ENCODE measurements around the gene TP53RK.
A peak's percentile ranks its signal among the peaks of the same experiment; 100 is the strongest.
"Not testable (repeated sequence)": the region's sequence is repeated elsewhere in the genome, so short reads cannot be mapped to it uniquely, and the experiment has no call there.

Gene TP53RK

DNA sequence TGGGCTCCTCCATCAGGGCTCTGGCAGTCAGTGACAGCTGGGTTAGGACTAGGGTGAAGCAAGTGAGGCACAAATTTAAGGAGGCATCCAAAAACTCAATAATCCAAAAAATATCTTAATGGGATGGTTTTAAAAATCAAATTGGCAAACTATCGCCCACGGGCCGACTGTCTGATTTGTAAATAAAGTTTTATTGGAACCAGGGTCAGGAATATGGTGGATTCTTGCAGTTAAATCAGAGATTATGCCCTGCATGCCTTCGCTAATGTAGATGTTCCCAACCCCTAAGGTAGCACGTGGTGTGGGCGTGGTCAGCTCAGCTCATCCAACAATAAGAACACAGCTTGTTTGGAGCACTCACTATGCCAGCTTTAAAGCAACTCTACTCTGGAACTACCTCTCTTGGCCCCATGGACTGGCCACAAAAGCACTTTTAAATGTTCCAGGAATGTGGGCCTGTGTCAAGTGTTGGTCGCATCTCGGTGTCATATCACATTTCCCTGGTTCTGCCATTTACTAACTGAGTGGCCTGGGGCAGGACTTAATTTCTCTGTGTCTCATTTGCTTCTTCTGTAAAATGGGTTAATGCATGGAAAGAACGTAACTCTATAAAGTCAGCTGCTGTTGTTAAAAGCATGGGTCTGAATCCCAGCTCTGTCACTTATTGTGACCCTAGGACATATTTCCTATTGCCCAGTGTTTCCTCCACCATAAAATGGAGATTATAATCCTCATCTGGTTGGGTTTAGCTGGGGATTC is 7.0 kb downstream of the TP53RK start:
- DNase-seq: no peak

GRCh38 chr20:46681032-46681854 is 8.0 kb downstream of the TP53RK start:
- peak in 4 of 5 donors; percentile 35 to 59 (median 51) for DNase-seq

DNA sequence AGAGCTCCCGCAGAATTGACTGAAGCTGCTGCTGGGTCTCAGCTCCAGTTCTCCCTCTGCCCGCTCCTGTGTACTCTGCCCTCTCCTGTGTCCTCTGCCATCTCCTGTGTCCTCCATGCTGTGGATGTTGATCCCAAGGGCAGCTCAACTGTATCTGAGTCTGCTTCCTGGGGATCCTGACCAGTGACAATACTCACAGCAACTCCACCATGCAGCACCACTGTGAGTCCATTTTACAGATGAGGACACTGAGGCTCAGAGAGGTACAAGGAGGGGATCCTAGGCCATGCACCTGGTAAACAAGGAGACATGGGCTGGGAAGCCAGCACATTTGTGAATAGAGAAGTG is 8.6 kb downstream of the TP53RK start:
- no peak for DNase-seq

DNA sequence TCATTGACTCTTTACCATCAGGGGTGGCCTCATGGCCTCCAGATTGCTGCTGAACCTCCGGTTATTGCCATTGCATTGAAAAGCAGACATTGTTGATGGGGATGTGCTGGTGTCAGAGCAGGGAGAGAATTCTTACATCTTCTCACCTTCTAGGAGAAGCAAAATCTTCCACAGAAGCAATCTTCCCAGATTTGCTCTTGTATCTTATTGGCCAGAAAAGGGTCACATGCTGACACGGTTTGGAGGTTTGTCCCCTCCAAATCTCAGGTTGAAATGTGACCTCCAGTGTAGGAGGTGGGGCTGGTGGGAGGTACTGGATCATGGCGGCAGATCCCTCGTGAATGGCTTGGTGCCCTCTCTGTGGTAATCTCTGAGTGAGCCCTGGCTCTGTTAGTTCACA is 10.7 kb downstream of the TP53RK start:
- DNase-seq: no peak

DNA sequence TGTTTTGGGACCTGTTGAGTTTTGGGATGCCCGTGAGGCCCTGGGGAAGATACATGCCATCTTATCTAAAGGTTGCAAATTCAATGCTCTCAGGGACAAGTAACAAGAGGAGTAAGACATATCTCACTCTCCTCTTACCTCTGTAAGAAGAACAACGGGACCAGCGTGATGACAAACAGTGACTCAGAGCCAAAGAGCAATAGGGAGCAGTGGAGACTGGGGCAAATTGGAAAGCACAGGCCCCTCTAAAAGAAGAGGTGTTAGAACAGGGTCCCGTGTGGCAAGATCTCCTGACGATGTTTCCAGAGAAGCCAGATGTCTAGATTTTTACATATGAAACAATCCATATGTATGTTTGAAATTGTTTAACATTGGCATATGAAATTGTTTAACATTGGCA is 11.6 kb downstream of the TP53RK start:
- no peak for DNase-seq

- DNase-seq: not testable (repeated sequence)
These were observed 12.5 kb downstream of the TP53RK start for GRCh38 chr20:46676649-46677316.

DNA sequence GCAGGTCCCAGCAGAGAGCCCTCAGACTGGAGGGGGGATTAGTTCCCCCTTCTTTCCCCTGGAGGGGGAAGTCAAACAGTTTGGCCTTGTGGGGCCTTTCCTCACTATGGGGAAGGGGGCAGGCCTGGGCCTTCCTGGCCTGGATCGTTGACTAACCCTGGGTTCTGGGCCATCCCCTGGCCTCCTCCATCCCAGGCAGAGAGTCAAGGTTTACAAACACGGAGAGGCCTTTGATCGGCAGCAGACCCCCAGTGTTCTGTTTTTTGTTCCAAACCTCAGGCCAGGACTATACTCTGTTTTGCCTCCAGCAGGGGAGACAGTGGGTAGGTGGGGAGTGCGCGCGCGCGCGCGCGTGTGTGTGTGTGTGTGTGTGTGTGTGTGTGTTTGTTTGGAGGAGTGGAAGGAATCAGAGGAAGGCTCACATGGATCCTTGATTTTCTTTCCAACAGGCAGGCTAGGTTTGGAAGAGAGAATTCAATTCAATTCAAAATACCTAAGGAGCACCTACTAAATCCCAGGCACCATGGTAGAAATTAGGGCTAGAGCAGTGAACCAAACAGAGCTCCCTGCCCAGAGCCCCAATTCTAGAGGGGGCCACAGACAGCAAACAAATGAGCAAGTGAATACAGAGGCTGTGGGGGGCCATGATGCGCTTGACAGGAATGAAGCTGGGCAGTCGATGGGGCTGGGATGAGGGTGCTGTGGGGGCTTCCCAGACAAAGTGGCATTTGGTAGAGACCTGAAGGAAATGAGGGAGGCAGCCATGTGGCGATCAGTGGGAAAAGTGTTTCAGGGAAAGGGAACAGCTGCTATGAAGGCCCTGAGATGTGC is 14.8 kb downstream of the TP53RK start:
- no peak for DNase-seq

DNA sequence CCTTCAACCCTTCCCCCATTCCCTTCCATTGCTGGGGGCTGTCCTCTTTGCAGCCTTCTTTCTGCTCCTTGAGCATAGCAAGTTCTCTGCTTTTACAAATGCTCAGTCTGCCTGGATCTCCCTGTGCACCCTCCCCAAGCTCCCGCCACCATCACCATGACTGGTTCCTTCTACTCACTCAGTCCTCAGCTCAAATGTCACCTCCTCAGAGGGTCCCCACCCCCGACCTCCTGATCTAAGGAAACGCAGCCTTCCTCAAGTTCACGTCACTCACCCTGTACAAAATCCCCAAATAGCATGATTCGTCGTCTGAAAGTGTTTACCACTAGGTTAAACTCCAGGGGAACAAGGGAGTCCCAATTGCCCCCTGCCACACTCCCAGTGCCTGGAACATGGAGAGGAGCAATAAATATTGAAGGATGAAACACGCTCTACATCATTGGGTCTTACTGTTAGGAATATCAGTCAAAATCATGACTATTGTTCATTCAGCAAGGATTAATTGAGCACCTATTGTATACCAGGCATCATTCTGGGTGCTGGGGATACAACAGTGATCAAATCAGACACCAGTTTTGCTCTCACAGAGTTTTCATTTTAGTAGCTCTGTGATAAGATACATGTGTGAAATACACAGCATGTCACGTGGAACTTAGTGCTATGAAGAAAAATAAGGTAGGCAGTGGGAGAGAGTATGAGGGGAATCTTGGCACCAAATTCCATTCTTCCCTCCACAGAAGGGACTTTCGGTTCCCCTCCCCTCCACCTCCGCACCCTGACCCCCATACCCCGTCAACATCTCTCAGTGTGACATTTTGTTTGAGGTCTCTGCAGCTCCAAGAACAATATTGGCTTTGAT is 15.6 kb downstream of the TP53RK start:
- DNase-seq: no peak

- no peak for DNase-seq
These were observed 16.6 kb downstream of the TP53RK start for GRCh38 chr20:46672543-46673148.

DNA sequence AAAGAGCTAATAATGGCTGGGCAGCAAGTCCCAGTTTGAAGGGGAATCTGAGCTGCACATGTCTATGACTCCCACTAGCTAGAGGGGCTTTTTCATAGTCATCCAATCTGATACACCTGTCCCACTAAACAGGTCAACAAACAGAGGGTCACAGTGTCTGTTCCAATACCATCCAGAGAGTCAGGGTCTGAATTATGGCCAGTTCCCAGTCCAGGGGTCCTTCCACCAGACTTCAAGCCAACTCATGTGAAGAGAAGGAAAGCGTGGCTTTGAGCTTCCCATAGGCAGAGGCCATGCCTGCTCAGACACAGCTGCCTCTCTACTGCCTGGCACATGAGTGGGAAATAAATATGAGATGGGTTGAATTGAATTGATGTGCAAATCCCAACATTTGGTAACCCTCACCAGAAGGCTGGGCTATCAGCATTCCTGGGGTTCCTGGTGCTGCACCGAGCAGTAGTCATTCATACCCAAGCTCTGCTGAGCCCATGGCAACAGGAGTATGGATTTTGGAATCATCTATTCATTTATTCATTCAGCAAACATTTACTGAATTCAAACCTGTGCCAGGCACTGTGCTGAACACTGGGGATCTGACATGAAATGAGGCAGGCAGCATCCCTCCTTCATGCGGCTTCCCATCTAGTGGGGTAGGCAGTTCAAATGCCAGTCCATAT is 17.2 kb downstream of the TP53RK start:
- DNase-seq: no peak

DNA sequence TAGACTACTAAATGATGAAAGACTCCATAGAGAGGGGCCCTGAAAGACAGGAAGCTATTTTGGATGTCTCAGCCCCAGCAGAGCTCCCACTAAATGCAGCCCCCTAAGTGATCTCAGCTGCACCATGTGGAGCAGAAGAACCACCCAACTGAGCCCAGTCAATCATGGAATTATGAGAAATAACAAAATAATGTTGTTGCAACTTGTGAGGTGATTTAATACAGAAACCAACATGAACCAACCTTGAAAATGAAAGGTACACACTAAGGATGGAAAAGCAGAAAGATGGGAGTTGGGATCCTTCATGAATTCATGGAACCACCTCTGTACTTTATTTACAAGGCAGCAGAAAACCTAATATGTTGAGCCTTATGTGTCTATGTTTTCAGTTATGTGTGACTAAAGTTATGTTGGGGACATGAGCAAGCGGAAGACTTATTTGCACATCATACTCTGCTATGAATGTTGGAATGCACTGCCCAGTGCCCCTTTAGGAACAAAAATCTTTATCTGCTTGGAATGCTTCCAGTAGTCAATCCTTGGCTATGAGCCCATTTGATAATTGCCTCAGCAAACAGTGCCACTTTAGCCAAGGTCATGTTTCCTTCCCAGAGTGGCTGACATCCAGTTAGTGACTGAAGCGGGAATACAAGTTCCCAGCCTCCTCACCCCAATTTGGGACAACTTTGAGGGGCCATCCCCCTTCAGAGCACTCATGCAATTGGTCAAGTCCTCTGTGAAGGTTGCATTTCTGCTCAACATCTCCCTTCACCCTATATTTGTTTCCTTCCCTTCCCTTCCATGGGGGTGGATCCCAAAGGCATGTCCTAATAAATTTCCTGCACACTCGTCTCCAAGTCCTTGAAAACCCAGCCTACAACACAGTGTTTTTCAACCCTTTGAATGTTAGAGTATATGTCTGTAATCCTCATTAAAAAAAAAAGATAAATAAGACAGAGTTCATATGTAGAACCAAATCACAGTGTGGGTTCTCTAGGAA is 18.4 kb downstream of the TP53RK start:
- DNase-seq: no peak

- no peak for DNase-seq
These were observed 19.0 kb downstream of the TP53RK start for GRCh38 chr20:46670228-46670584.

- no peak for DNase-seq
These were observed 22.3 kb downstream of the TP53RK start for GRCh38 chr20:46666818-46667515.

GRCh38 chr20:46666306-46666705 is 22.9 kb downstream of the TP53RK start:
- DNase-seq: no peak

DNA sequence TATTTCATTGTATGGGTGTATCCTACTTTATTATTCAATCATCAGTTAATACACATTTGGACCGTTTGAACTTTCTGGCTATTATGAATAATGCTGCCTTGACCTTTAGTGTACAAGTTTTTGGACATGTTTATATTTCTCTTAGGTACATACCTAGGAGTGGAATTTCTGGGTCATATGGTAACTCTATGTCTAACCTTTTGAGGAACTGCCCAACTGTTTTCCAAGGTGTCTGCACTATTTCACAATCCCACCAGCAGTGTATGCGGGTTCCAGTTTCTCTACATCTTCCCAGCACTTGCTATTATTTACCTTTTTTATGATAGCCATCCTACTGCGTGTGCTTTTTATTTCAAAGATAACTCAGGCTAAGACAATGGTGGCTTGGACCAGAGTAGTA is 23.6 kb downstream of the TP53RK start:
- DNase-seq: no peak

DNA sequence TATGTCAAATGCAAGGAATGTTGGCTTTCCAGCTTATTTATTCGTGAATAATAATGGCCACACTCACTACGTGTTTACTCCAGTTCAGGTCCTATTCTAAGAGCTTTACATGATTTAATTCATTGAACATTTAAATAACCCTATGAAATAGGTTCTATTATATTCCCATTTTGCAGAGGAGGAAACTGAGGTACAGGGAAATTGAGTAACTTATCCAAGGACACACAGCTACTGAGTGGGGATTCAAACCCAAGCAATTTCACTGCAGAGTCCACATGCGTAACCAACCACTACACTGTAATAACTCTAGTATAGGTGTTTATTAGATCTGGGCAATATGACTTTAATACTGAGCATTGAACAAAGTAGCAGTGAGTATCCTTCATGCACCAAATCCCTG is 25.7 kb downstream of the TP53RK start:
- no peak for DNase-seq

GRCh38 chr20:46661659-46662058 is 27.6 kb downstream of the TP53RK start:
- no peak for DNase-seq

DNA sequence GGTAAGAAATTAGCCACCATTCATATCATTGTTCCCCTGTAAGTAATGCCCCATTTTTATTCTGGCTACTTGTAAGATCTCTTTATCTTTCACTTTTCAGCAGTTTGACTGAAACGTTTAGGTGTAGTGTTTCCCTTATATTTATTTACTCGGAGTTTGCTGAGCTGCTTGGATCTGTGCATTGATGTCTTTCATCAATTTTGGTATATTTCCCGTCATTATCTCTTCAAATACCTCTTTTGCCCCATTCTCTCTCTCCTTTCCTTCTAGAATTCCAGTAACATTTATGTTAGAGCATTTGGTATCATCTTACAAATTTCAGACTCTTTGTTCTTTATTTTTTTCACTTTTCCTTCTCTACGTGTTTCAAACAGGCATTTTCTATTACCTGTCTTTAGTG is 28.8 kb downstream of the TP53RK start:
- no peak for DNase-seq

DNA sequence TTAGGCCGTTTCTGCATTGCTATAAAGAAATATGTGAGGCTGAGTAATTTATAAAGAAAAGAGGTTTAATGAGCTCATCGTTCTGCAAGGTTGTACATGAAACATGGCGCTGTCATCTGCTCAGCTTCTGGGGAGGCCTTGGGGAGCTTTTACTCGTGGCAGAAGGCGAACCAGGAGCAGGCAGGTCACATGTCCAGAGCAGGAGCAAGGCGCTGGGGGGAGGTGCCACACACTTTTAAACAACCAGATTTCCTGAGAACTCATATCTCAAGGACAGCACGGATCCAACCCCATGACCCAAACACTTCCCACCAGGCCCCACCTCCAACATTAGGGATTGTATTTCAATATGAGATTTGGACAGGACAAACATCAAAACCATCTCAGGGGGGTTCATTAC is 31.6 kb downstream of the TP53RK start:
- DNase-seq: no peak
